K562 (cell line): Measurements from ENCODE around the gene DLST. TPM values are rescaled to one million over a fixed set of nuclear protein-coding genes. Genes with fewer than 3 reads are reported as not detected.

Experiments
- ATAC-seq: fragments of 200-7000 bp; cut with Tn5 transposase; 3 replicates; pipeline ENCODE4 v1.9.1; 2020; ENCODE audit warnings: moderate library complexity
- BruUV-seq: library from RNA; stranded (reverse); fragments of 400-500 nt; replicated peaks from 2 replicates; lab custom pipeline; 2021; lab: Mats Ljungman, UMichigan
- CTCF ChIA-PET: fragments of 300-600 bp; formaldehyde crosslinking; extraction: SDS; loops from one replicate; lab custom pipeline; 2021; ENCODE audit warnings: low intra/inter-chr PET ratio; lab: Yijun Ruan, JAX
- POLR2A ChIA-PET: fragments of 300-600, 350-650 bp; sonication (Branson Sonifier 250); formaldehyde crosslinking; extraction: SDS; loops from one replicate; lab custom pipeline; 2021; ENCODE audit warnings: antibody characterized with exemption, inconsistent platforms; lab: Yijun Ruan, JAX
- DNase-seq, 4 experiments: peaks; one replicate each; pipeline versions ENCODE4 v3.0.0 to v3.0.0-alpha.2; 2011 to 2018; ENCODE audit warnings: low spot score in 3 of 4, mixed read lengths in 3 of 4; ENCODE audit errors: extremely low read depth in 1 of 4
- FAIRE-seq: peaks from 2 replicates; lab custom pipeline; 2011; peaks lifted over from hg19 to GRCh38; lab: Jason Lieb, UNC
- H2AFZ ChIP-seq: 2 replicates; pipeline ENCODE4 v1.6.0; 2011; ENCODE audit warnings: low read depth, low read length, control low read depth, inconsistent platforms
- H3K27ac ChIP-seq: fragments of 200-600 bp; 3 replicates; pipeline ENCODE4 v1.8.0; 2011; ENCODE audit warnings: low read depth, mild to moderate bottlenecking, control low read depth, inconsistent platforms, low read length, moderate library complexity, mixed read lengths; ENCODE audit errors: extremely low read depth
- H3K27me3 ChIP-seq, 2 experiments: fragments of 300-600 bp in 1 of 2; 2 replicates in 1 of 2; 3 replicates in 1 of 2; pipeline versions ENCODE4 v1.6.0 to v1.8.0; 2011; ENCODE audit warnings: inconsistent platforms in 2 of 2, low read length in 2 of 2, mild to moderate bottlenecking in 1 of 2, mixed read lengths in 1 of 2, moderate library complexity in 1 of 2; ENCODE audit not compliant: control insufficient read depth in 2 of 2, insufficient read depth in 2 of 2
- H3K36me3 ChIP-seq: fragments of 300-600 bp; 3 replicates; pipeline ENCODE4 v1.8.0; 2011; ENCODE audit warnings: mild to moderate bottlenecking, low read length, inconsistent platforms; ENCODE audit not compliant: control insufficient read depth, insufficient read depth
- H3K4me1 ChIP-seq, 2 experiments: fragments of 200-600 bp in 1 of 2; replicated peaks in 1 of 2; 2 replicates in 1 of 2; 3 replicates in 1 of 2; pipeline versions ENCODE4 v1.5.1 to v1.8.0; 2011; ENCODE audit warnings: inconsistent platforms in 2 of 2, low read length in 2 of 2, mild to moderate bottlenecking in 1 of 2, mixed read lengths in 1 of 2, moderate library complexity in 1 of 2; ENCODE audit not compliant: control insufficient read depth in 2 of 2, insufficient read depth in 2 of 2
- H3K4me2 ChIP-seq: 2 replicates; pipeline ENCODE4 v1.6.1; 2011; ENCODE audit warnings: low read length, control low read depth, inconsistent platforms, mixed read lengths; ENCODE audit not compliant: insufficient read depth
- H3K4me3 ChIP-seq: fragments of 200-600 bp; sonication (generic), shearing (Covaris generic); 2 replicates; pipeline ENCODE4 v1.5.1; 2016; ENCODE audit warnings: control low read depth, inconsistent platforms
- H3K79me2 ChIP-seq: fragments of 200-600 bp; 3 replicates; pipeline ENCODE4 v1.8.0; 2011; ENCODE audit warnings: low read length, inconsistent platforms; ENCODE audit not compliant: control insufficient read depth, insufficient read depth
- H3K9ac ChIP-seq, 2 experiments: 2 replicates each; pipeline versions ENCODE4 v1.6.0 to v1.6.1; 2011; ENCODE audit warnings: low read depth in 2 of 2, low read length in 2 of 2, control low read depth in 1 of 2, inconsistent platforms in 1 of 2, mild to moderate bottlenecking in 1 of 2, mixed read lengths in 1 of 2; ENCODE audit not compliant: insufficient read depth in 1 of 2
- H3K9me1 ChIP-seq: one replicate; pipeline ENCODE4 v1.6.0; 2011; ENCODE audit warnings: inconsistent platforms, mild to moderate bottlenecking, low read length, moderate library complexity; ENCODE audit not compliant: control insufficient read depth, insufficient read depth
- H3K9me3 ChIP-seq: replicated peaks from 2 replicates; pipeline ENCODE4 v1.5.1; 2011; ENCODE audit warnings: low read depth, low read length, inconsistent platforms; ENCODE audit not compliant: control insufficient read depth, insufficient read depth
- H4K20me1 ChIP-seq: replicated peaks from 2 replicates; pipeline ENCODE4 v1.6.1; 2011; ENCODE audit warnings: low read length, inconsistent platforms, mixed read lengths; ENCODE audit not compliant: control insufficient read depth, insufficient read depth
- BCL6 ChIP-seq: fragments of 250-450 bp; sonication (Bioruptor Pico); IDR thresholded peaks from 2 replicates; pipeline ENCODE4 v1.4.0; 2020
- BCOR ChIP-seq: fragments of 450-650 bp; IDR thresholded peaks from 2 replicates; pipeline ENCODE4 v1.6.1; 2016
- KDM1A ChIP-seq, 2 experiments: fragments of 450-650 bp; IDR thresholded peaks; 2 replicates each; pipeline ENCODE4 v1.6.1; 2016; ENCODE audit warnings: mild to moderate bottlenecking in 2 of 2
- RBM25 ChIP-seq: fragments of 200-400 bp; formaldehyde crosslinking; IDR thresholded peaks from 2 replicates; pipeline ENCODE4 v1.6.1; 2018; ENCODE audit warnings: low read length, low read depth, moderate library complexity; ENCODE audit not compliant: severe bottlenecking
- SNRNP70 ChIP-seq: fragments of 200-400 bp; formaldehyde crosslinking; optimal IDR thresholded peaks from 2 replicates; pipeline ENCODE3; 2017; ENCODE audit warnings: low read depth, low read length
- ZFP1 ChIP-seq: fragments of 450-650 bp; formaldehyde crosslinking; IDR thresholded peaks from 2 replicates; pipeline ENCODE4 v1.4.0; 2020; ENCODE audit warnings: mild to moderate bottlenecking, mixed read lengths
- WGBS: fragments of 100-300 bp; shearing (Covaris generic); methylation state at CpG from one replicate; pipeline ENCODE4 v1.1.6; 2016; ENCODE audit warnings: low coverage, mixed read lengths; ENCODE audit not compliant: insufficient coverage; ENCODE audit errors: missing lambda C conversion rate; 5-methylcytosine and 5-hydroxymethylcytosine counted together
- in situ Hi-C: fragments of 300-500 bp; cut with MboI; formaldehyde crosslinking; loops from 4 replicates; pipeline ENCODE4 v1.15.0; 2018; ENCODE audit warnings: inconsistent platforms, mixed read lengths
- intact Hi-C: fragments of 100-400 bp; cut with micrococcal nuclease; formaldehyde crosslinking; loops from 2 replicates; pipeline ENCODE4 v1.14.2; 2022
- polyA plus RNA-seq, 8 experiments: library from polyadenylated mRNA; depleted of rRNA in 4 of 8; stranded (reverse) in 5 of 8; unstranded in 3 of 8; fragments of >200 nt; fragmentation: Nextera tagmentation in 2 of 8; fragmentation: Illumina TruSeq in 1 of 8; extraction: Ambion mirVana in 2 of 8; extraction: Trizol in 1 of 8; gene quantifications; 2 replicates each; pipeline versions ENCODE4 v1.2.1 to v1.2.3, GENCODE V29; 2011 to 2014; ENCODE audit warnings: inconsistent platforms in 1 of 8, missing spikeins in 1 of 8
- total RNA-seq, 7 experiments: library from RNA; depleted of rRNA in 6 of 7; stranded (reverse); fragments of >200 nt in 6 of 7; fragmentation: Illumina TruSeq in 2 of 7; extraction: Trizol in 2 of 7; gene quantifications; 2 replicates each; pipeline versions ENCODE4 v1.2.1 to v1.2.3, GENCODE V29; 2011 to 2021; ENCODE audit warnings: low replicate concordance in 1 of 7
- TF ChIP-seq, protein P1 (sequence below): sonication (generic); formaldehyde crosslinking; IDR thresholded peaks from 2 replicates; pipeline ENCODE4 v1.8.1; 2023; ENCODE audit warnings: missing genetic modification reagents, mild to moderate bottlenecking, borderline replicate concordance

DLST gene
- total and polyA plus RNA-seq, 9 of the 15 experiments (the other 6 are each of a cell fraction or from before 2014, with no cell fraction given), result 3.0 to 73.7 (median 45.4) TPM

DNA sequence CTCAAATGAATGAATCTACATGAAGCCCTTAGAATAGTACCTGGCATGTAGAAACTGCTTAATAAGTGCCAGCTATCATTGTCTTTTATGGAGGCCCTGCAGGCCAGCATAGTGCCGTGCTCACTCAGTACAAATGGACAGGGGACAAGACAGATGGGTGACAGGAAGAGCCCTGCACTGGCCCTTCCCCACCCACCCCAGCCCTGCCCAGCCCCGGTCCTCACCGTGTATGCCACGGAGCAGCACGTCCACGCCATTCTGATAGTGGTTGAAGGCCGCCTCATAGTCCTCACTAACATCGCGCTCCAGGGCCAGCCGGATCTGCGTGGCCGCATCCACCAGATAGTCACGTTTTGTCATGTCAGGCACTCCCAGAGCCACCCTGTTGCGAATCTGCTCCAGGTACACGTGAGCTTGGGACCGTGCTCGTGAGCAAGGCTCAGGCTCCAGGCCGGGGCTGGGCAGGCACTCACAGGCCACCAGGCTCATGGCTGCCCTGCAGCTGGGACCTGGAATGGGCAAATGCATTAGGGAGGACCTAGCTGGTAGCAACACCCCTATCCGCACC, 39.4 kb downstream of the DLST start (continued):
- TF ChIP-seq, protein P1, sequence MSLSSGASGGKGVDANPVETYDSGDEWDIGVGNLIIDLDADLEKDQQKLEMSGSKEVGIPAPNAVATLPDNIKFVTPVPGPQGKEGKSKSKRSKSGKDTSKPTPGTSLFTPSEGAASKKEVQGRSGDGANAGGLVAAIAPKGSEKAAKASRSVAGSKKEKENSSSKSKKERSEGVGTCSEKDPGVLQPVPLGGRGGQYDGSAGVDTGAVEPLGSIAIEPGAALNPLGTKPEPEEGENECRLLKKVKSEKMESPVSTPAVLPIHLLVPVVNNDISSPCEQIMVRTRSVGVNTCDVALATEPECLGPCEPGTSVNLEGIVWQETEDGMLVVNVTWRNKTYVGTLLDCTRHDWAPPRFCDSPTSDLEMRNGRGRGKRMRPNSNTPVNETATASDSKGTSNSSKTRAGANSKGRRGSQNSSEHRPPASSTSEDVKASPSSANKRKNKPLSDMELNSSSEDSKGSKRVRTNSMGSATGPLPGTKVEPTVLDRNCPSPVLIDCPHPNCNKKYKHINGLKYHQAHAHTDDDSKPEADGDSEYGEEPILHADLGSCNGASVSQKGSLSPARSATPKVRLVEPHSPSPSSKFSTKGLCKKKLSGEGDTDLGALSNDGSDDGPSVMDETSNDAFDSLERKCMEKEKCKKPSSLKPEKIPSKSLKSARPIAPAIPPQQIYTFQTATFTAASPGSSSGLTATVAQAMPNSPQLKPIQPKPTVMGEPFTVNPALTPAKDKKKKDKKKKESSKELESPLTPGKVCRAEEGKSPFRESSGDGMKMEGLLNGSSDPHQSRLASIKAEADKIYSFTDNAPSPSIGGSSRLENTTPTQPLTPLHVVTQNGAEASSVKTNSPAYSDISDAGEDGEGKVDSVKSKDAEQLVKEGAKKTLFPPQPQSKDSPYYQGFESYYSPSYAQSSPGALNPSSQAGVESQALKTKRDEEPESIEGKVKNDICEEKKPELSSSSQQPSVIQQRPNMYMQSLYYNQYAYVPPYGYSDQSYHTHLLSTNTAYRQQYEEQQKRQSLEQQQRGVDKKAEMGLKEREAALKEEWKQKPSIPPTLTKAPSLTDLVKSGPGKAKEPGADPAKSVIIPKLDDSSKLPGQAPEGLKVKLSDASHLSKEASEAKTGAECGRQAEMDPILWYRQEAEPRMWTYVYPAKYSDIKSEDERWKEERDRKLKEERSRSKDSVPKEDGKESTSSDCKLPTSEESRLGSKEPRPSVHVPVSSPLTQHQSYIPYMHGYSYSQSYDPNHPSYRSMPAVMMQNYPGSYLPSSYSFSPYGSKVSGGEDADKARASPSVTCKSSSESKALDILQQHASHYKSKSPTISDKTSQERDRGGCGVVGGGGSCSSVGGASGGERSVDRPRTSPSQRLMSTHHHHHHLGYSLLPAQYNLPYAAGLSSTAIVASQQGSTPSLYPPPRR (CRISPR knock-in tag), result no peak
- no peak for TF ChIP-seq SNRNP70
- TF ChIP-seq BCL6, result no peak

DNA sequence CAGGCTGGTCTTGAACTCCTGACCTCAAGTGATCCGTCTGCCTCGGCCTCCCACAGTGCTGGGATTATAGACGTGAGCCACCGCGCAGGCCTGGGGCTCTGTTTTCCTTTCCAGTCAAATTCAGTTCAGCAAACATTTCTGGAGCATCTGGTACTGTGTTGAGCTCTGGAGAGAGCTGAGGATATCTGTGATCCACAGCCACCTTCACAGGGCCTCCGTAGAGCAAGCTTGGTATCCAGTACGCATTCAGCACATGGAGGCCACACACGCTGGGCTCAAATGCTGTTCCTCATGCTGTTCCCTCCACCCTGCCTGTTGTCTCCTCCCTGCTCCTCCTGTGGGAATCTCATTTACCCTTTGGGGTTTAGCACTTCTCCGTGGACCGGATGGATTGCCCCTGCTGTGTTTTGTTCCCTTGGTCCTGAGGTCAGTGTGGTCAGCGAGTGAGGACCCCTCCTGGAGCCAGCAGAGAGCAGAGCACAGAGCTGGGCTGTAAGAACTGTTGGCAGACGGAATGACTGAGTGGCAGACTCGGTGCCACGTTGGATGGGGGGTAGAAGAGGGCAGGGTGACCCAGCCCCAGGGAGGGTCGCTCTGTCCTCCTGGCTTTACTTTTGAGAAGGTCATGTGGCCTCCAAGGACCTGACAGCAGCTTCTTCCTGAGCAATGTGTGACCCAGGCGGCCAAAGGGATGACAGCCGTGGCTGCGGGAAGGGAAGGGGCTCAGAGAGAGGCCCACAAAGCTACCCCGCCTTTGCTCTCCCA, 40.5 kb downstream of the DLST start:
- Histone ChIP-seq H4K20me1 (no peaks in the 10 kb centered on the region), H3K9me1 (no peaks in the 10 kb centered on the region), H3K4me2 (peak overlapping the region; percentile 76)
- POLR2A ChIA-PET, result interaction anchor here (0.9 to 1.5 kb wide), 7 partner anchors 9 to 195 kb away, joined by 3 to 11 read pairs (median 4); partner anchors contain the start of gene ACYP1
- TF ChIP-seq KDM1A (IDR thresholded peaks at IDR 0.05), result peak in 1 of 2 experiments; percentile 16; a peak in 1 of 4 replicates
- no peak for TF ChIP-seq ZFP1
- peak; percentile 48 for TF ChIP-seq RBM25
- TF ChIP-seq BCOR, result peak; percentile 41; the same call in 1 of the 2 replicates
- TF ChIP-seq, all 486 proteins: peak for 3
- ATAC-seq (peak; percentile 14), FAIRE-seq (no peak), DNase-seq (no peak)
- WGBS, result 63% methylated on average over 13 of the region's 19 CpGs
- H3K4me3 ChIP-seq, result peak overlapping the region; percentile 78
- in situ Hi-C loops, result no loop called here
- peak overlapping the region; percentile 80 to 96 for H3K9ac ChIP-seq
- no peak overlapping the region; the same call in 2 of the 3 replicates for H3K27ac ChIP-seq
- H2AFZ ChIP-seq, result peak overlapping the region; percentile 87
- H3K36me3 ChIP-seq, result no peaks in the 10 kb centered on the region
- no peaks in the 10 kb centered on the region for H3K9me3 ChIP-seq
- no peaks in the 10 kb centered on the region; the same call in 2 of the 3 replicates for H3K79me2 ChIP-seq
- no peaks in the 10 kb centered on the region for H3K27me3 ChIP-seq
- CTCF ChIA-PET, result interaction anchor here (1.4 kb wide), 1 partner anchor 167 kb away, joined by 4 read pairs; no protein-coding TSS in a partner anchor
- intact Hi-C loops, result no loop called here
- peaks cover 6 to 35% of the 10 kb centered on the region in 2 experiments; a peak in 4 of 5 replicates for H3K4me1 ChIP-seq
- TSS peak; percentile 70 for BruUV-seq
